SIG-M5 treated with dmso at 0.1 percent for 504 hours (cell line): Measurements from ENCODE around the gene DBH.

ENCODE experiments used
- DNase-seq: peaks from one replicate; lab custom pipeline; 2025; ENCODE audit not compliant: unreplicated experiment; lab: John Stamatoyannopoulos, UW

DBH gene

GRCh38 chr9:133635533-133636531, at the start of gene DBH:
Gene DBH, plus strand, starts transcription at chr9:133636363. Its CDS starts 9 bp downstream, at chr9:133636372.
- DNase-seq: no peak

- no peak for DNase-seq
Observed at GRCh38 chr9:133587051-133587450, 49.1 kb upstream of the DBH start.

- DNase-seq: no peak
Observed at GRCh38 chr9:133587466-133587865, 48.7 kb upstream of the DBH start.

- DNase-seq: no peak
Observed at GRCh38 chr9:133589454-133590227, 46.5 kb upstream of the DBH start.

- DNase-seq: no peak
Observed at GRCh38 chr9:133590231-133590855, 45.8 kb upstream of the DBH start.

GRCh38 chr9:133591116-133591910, 44.9 kb upstream of the DBH start:
- DNase-seq: no peak

GRCh38 chr9:133591985-133592384, 44.2 kb upstream of the DBH start:
- DNase-seq: no peak

- DNase-seq: no peak
Observed at GRCh38 chr9:133592731-133593409, 43.3 kb upstream of the DBH start.

- DNase-seq: no peak
Observed at GRCh38 chr9:133593587-133594253, 42.4 kb upstream of the DBH start.

GRCh38 chr9:133594310-133594709, 41.9 kb upstream of the DBH start:
- no peak for DNase-seq

GRCh38 chr9:133595910-133596309, 40.3 kb upstream of the DBH start:
- DNase-seq: no peak

- no peak for DNase-seq
Observed at GRCh38 chr9:133597316-133597957, 38.7 kb upstream of the DBH start.

GRCh38 chr9:133598978-133599377, 37.2 kb upstream of the DBH start:
- no peak for DNase-seq

- no peak for DNase-seq
Observed at GRCh38 chr9:133599470-133600173, 36.5 kb upstream of the DBH start.

GRCh38 chr9:133600739-133601138, 35.4 kb upstream of the DBH start:
- no peak for DNase-seq

GRCh38 chr9:133601746-133602145, 34.4 kb upstream of the DBH start:
- no peak for DNase-seq

GRCh38 chr9:133602277-133602676, 33.9 kb upstream of the DBH start:
- DNase-seq: no peak

GRCh38 chr9:133603135-133603927, 32.8 kb upstream of the DBH start:
- DNase-seq: no peak
